GM04504 (cell line): ENCODE results near the gene TMEM140.
"Not testable (repeated sequence)": the region's sequence is repeated elsewhere in the genome, so short reads cannot be mapped to it uniquely, and the experiment has no call there.

ENCODE experiments used
- DNase-seq: peaks from one replicate; pipeline ENCODE4 v3.0.0-alpha.2; 2012; ENCODE audit warnings: low read depth

The TMEM140 gene

DNA sequence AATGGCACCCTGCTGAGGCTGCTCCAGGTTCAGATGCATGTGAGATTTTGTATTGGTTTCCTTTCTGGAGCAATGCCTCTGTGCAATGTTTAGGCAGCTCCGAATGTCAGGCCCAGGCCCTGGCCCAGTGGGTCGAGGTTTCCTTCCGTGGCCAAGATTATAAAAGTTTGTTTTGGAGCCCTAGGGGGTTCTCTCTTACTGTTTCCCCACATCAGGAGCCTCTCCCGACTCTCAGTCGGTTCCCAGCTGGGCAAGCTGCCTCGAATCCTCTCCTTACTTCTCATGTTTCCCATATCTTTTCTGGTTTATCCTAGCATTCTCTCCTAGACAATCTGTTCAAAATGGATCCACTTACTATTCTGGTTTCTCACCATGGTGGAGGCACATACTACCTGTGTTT, 11.0 kb downstream of the TMEM140 start:
- no peak for DNase-seq

DNA sequence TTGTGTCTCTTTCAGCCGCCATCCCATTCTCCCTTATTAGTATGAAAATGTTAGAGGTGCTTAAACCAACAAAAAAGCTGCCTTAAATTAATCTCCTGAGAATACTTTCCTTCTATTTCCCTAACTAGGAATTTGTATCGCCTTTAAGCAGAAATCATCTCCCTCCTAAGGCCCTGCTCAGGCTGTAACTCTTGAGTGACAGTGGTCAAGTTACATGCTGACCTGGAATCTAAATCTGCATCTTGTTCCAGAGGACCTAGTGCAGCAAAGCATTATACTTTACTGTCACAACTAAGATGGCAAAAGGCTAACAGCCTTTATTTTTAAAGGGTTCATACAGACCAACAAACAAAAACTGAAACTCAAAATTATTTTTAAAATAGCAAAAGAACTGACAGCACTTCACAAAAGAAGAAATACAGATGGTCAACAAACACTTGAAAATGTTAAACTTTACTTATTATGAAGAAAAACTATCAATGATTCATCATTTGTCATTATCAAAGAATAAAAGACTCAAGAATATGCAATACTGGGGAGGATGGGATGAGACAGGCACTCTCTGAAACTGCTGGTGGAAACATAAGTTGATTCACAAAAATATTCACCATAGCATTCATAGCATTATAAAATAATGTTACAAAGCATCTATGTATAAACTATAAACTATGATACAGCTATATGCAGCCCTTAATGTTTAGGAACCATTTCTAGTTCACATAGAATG, 11.7 kb downstream of the TMEM140 start:
- no peak for DNase-seq

DNA sequence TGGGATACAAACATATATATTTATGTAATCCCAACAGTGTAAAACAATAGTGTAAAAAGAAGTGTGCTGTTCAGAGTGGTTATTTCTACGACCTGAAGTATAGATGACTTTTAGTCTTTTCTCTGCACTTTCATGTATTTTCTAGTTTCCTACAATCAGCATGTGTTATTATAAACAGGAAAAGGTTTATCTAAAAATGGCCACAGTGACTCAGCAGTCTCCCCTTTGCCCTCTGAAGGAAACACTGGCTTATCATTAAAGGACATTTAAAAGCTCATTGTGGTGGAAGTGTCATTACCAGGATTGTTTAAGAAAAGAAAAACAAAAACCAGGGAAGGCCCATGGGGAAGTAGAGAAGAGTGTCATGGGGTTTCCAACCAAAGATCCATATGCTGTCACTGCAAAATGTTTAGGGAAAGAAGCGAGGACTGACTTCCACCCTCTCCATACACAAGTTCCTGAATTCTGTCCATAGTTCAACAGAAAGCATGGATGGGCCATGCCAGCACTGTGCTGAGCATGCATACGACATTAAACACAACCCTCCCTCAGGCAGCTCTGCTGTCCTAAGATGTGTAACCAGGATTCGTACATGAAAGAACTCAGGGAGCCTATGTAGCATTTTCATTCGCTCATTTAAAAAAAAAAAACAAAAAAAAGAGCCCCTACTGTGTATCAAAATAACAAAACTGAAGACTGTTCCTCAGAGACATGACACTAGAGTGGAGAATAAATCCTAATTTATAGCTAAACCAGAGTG, 12.4 kb downstream of the TMEM140 start:
- DNase-seq: no peak

DNA sequence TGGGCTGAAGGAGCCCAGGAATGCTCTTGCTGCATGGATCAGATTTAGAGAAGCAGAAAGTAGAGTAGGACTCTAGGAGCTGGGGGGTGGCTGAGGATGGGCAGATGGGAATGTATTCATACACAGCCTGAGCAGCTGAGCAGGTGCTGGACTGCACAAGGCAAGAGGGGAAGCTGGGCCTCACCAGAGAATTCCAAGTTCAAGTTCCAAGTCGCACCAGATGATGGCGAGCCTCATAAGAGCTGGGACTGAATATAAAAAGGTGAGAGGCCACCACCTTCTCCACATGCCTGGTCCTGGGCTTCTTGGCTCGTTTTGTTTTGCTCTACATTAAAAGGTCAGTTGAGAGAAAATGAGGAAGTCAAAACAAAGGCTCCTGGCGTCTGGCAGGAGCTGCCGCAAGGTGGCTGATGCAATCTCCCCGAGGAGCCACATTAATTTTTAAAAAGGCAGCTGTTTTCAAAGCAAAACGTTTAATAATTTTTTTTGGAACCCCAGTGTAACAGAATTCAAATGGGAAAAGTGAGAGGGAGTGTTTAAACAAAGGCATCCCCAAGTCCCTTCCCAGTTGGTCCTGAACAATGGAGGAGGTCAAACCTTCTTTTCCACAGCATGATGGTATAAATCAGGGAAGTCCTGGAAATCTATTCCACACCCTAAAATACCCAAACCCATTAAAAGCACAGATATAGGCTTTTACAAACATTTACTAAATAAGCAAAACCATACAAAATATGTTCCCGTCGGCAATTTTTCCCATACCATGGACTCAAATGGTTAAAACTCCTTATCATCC, 13.2 kb downstream of the TMEM140 start:
- no peak for DNase-seq

DNA sequence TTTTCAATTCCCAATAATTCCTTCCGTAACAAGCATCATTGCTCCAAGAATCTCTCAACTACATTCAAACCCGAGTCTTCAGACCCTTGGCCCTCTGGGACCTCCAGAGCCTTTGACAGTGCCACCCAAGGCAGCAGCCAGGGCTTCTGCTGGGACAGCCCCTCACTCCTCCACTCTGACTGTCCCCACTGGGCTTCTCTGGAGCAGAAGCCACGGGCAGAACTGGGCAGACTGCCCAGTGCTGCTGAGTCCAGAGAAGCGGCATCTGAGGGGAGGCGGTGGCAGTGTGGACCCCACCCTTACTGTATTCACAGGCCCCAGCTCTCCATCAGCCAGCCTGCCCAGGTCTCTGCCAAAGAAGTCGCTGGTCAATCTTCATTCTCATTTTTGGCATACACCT, 13.8 kb downstream of the TMEM140 start:
- DNase-seq: no peak

DNA sequence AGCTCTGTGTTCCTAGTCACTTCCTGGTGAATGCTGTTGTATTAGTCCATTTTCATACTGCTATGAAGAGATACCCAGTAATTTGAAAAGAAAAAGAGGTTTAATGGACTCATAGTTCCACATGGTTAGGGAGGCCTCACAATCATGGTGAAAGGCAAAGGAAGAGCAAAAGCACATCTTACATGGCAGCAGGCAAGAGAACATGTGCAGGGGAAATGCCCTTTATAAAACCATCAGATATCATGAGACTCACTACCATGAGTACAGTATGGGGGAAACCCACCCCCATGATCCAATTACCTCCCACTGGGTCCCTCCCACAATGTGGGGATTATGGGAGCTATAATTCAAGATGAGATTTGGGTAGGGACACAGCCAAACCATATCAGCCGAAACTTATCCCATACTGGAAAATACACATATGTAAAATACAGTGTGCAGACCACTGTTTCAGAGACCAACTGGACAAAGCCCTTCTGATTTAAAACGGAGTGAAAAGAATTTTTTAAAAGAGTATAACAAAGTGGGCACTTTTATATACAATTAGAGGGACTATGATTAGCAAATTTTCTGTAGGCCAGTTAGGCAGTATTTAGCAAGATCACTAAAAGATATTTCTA, 14.6 kb downstream of the TMEM140 start:
- DNase-seq: no peak

DNA sequence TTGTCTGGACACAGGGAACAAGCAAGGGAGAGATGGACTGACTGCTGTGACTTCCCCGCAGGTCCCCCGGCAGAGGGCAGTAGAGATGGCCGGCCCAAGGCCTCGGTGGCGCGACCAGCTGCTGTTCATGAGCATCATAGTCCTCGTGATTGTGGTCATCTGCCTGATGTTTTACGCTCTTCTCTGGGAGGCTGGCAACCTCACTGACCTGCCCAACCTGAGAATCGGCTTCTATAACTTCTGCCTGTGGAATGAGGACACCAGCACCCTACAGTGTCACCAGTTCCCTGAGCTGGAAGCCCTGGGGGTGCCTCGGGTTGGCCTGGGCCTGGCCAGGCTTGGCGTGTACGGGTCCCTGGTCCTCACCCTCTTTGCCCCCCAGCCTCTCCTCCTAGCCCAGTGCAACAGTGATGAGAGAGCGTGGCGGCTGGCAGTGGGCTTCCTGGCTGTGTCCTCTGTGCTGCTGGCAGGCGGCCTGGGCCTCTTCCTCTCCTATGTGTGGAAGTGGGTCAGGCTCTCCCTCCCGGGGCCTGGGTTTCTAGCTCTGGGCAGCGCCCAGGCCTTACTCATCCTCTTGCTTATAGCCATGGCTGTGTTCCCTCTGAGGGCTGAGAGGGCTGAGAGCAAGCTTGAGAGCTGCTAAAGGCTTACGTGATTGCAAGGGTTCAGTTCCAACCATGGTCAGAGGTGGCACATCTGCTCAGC, 16.6 kb downstream of the TMEM140 start:
- no peak for DNase-seq

DNA sequence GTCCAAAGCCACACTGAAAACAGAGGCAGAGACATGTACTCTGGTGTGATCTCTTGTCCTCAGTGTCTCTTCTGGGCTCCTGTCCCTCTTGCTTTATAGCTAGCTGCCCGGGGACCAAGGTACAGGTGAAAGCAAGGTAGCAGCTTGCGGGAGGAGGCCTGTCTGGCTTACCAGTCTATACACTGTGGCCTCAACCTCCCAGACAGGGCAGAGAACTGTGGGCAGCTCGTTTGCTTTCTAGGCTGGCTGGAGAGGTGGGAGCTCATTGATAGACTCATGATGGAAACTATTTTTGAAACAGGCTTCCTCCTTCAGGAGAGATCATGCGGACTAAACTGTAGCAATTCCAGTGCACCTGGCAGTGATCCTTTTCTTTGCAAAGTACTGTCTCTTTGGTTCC, 18.0 kb downstream of the TMEM140 start:
- no peak for DNase-seq

DNA sequence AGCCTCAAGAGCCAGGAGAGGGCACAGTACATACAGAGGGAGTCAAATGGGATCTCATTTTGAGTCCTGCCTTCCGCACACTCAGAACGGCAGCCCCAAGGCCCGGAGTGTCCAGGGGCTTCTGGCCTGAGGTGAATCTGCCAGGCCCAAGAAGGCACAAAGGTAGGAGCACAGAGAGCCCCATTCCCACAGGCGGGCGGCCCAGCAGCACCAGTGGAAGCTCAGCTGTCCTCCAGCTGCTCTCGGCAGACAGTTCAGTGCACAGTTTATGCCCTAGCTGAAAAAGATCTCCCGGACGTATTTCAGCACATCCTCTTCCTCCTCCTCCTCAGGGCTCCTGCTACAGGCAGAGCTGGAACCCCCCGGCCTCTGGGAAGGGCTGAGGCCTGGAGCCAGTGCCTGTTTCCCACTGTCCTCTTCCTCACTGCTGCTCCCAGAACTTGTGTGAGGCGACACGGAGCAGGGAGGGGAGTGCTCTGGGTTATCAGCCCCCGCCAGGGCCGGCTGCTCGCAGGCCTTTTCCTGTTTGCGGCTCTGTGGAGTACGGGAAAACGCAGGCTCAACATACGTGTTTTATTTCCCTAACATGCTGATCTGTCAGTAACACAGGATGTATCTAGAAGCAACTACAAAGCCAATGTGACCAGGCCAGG, 18.6 kb downstream of the TMEM140 start:
- DNase-seq: no peak

DNA sequence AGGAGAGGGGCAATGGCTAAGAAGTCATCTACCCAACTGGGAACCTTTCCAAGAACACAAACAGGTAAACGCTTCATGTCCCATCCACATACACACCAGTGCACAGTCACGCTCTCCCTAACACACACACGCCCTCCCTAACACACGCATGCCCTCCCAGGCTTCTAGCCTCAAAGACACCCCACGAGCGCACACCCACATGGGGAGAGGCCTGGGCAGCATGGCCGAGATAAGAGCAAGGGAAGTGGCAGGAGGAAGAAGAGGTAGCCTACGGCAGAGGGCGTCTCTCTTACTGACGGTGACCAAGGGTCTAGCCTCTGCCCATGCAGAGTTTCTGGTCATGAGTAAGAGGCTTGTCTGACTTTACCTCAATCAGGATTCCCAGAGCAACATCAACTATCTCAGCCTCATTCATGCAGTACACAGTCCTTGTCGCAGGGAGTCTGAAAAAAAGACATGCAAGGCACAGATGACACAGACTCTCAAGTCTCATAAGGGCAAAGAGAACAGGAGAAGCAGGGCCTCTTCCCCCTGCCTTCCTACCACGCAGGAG, 19.6 kb downstream of the TMEM140 start:
- DNase-seq: no peak

DNA sequence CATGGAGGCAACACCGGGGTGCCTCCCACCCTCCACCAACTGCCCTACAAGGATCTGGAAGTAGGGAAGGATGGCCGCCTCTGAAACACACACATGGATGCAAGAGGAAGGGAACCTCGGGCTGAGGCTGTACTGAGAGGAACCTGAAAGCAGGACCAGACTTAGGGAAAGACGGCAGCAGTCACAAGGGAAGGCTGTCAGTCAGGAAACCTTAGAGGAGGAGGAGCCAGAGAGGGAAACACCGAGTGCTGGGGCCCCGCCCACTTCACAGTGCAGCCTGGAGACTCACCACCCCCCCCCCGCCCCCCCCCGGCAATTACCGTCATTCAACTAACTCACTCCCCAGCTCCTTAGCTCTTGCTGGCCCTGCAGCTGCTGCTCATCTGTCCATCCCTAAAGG, 20.1 kb downstream of the TMEM140 start:
- DNase-seq: no peak

DNA sequence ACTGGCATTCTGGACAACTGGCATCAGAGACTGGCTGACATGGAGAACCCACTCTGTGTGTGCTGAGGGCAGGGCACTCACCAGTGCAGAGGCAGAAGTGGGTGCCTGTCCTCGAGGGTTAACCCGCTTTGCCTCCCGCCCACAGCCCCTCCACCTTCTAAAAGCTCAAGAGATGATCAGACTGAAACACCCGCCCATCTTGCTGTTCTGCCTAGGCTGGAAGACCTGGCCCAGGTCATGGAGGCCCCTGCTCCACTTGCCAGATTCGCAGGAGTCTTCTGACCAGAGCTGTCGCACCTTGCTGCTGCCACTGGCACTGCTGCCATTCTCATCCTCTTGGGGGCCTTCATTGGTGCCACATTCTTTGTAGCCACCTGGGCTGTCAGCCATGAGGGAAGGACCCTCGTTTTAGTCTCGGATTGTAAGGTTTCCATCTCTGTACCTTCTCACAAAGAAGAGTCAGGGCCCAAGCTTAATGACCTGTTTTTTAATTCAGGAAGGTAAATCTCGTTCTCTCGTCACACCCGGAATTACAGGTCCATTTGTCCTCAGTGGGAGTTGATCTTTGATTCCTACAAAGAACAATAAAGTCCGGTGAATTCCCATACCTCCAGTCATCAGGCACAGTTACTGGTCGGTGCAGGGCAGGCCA, 20.7 kb downstream of the TMEM140 start:
- no peak for DNase-seq

DNA sequence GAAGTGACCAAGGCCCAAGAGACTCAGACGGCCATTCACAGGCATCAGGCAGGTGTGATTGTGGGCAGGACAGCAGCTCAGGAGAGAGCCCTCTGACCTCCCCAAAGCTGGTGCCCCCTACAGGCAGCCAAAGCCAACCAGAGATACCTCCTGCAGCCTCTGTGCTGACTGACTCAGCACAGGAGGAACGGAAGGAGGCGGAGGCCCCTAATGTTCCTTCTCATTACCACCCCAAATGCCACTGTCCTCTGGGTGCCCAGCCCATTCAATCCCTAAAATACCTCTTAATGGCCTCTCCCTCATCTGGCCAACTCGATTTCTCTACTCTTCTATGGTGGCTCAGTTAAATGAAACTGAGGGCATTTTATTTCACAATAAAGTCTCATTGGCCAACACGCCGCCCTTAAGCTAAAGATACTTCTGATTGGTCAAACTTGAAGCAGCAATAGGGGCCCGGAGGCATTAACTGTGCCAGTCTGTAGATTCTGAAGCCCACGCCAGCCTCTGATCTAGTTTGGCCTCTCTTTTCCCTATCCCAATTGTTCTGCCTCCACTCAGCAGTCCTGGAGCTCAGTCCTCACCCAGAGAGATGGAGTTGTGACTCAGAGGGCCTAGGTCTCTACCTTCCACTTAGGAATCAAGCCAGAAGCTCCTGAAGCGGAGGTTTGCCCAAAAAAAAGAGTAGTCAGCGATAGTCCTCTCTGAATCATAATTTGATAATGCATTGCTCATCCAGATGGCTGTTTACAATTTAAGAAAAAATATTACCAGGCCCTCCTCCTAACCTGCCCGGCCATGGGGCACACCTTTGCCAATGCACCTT, 21.5 kb downstream of the TMEM140 start:
- no peak for DNase-seq

DNA sequence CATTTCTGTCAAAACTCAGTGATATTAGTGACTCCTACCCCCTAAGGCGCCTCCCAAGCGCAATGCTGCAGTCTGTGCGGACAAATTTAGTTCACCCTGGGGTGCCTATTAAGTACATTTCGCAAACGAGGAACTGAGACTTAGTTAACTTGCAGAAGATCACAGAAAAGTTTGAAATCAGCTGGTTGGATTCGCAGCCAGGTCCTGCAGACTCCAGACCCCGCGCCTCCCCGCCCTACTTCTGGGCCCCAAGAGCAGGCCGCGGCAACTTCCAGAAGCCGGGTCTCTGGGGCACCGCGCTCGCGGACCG, 22.0 kb downstream of the TMEM140 start:
- DNase-seq: no peak

DNA sequence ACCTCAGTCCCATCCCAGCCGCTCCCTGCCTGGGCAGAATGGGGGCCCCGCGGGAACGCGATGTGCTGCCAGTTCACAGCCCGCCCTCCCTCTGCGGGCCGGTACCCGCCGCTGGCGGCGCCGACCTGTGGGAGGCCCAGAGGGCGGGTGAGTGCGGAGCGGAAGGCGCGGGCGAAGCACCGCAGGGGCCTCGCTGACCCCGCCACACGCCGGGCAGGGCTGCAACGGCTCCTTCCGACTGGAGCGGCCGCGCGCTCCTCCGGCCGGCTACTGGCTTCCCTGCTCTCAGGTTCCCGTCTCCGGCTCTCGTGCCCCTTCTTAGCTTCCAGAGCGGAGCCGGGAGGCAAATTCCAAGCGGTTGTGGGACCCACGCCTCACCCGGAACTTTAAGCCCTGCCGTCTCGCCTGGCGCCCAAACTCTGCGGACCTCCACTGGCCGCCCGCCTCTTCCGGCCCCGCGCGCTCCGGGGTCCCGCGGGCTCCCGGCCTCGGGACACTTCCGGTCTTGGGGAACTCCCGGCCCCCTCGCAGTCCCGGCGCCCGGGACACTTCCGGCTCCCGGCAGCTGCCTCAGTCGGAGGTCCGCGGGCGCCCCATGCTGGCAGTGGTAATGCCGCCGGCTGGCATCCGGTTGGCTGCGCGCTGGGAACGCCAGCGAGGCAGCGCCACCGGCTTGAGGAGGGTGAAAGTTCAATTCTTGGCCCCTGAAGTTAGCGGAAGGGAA, 22.6 kb downstream of the TMEM140 start, which contains the start of gene CYREN:
Gene CYREN (minus strand): TSS at position 434 of the 724 bp plus-strand sequence. CDS start 1,785 bp downstream, outside the sequence.
- DNase-seq: peak; percentile 86

DNA sequence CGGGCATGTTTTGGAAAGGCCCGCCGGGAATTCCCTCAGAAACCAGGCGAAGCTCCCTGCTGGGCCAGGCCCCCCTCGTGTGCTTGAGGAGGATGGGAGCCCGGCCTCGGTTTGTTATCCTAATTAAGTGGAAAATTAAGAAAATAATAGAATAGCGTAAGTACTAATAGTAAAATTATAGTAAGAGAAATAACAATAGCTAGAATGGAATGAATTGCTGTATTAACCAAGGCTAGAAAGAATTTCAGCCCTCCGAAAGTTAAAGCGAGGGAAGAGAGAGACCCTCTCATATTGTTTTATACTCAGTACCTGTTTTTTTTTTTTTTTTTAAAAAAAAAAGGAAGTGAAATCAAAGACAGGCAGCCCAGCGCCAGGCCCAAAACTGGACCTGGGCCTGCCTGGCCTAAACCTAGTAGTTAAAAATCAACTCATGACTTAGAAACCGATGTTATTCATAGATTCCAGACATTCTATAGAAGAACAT, 23.2 kb downstream of the TMEM140 start:
- DNase-seq: not testable (repeated sequence)

DNA sequence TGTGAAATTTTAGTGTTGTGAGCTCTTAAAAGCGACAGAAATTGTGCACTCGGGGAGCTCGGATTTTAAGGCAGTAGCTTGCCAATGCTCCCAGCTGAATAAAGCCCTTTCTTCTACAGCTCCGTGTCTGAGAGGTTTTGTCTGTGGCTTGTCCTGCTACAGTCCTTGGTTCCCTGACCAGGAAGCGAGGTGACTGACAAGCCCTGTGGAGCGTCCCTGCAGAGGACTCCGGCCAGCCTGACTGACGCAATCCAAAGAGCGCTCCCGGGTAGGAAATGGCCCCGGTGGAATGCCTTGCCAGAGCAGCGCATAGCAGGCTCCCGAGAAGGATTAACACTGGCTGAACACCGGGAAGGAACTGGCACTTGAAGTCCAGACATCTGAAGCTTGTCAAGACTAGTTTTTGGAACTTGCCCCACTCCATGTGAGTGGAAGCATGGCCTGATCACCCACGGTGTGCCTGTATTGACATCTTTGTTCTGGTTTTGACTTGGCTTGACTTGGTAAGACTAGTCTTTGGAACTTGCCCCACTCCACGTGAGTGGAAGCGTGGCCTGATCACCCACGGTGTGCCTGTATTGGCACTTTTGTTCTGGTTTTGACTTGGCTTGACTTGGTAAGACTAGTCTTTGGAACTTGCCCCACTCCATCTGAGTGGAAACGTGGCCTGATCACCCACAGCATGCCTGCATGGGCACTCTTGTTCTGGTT, 23.9 kb downstream of the TMEM140 start:
- DNase-seq: not testable (repeated sequence)

DNA sequence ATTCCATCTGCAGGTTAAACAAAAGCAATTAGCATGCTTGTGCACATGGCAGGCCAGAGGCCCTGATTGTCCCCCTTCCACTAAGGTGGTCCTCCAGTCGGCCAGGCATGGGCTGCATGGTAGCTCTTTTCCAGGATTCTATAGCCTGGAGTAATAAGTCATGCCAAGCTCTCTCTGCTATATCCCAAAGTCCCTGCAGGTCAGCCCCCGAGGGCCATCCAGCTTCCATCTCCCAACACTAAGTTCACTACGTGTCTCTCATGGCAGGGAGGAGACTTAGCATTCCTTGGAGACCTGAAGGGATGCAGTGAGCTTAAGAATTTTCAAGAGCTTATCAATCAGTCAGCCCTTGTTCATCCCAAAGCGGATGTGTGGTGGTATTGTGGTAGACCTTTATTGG, 26.0 kb downstream of the TMEM140 start:
- DNase-seq: not testable (repeated sequence)
